Ectodermal cell (in vitro differentiated cells): ENCODE data around the gene TFF2.

Experiments
- H3K27ac ChIP-seq: 2 replicates; pipeline ENCODE4 v1.7.0; 2013; ENCODE audit warnings: mild to moderate bottlenecking, low read depth, low read length; ENCODE audit not compliant: insufficient read depth, poor library complexity, severe bottlenecking
- H3K27me3 ChIP-seq: 2 replicates; pipeline ENCODE4 v1.7.0; 2013; ENCODE audit warnings: mild to moderate bottlenecking, low read length; ENCODE audit not compliant: insufficient read depth, control insufficient read depth, poor library complexity, severe bottlenecking
- H3K36me3 ChIP-seq: one replicate; pipeline ENCODE4 v1.7.0; 2013; ENCODE audit warnings: low read length; ENCODE audit not compliant: control insufficient read depth, insufficient read depth
- H3K4me1 ChIP-seq: one replicate; pipeline ENCODE4 v1.7.0; 2013; ENCODE audit warnings: low read length; ENCODE audit not compliant: control insufficient read depth, insufficient read depth
- H3K4me3 ChIP-seq: 2 replicates; pipeline ENCODE4 v1.7.0; 2013; ENCODE audit warnings: low read depth, low read length, control low read depth; ENCODE audit not compliant: insufficient read depth
- H3K9me3 ChIP-seq: 2 replicates; pipeline ENCODE4 v1.7.0; 2013; ENCODE audit warnings: mild to moderate bottlenecking, low read length, moderate library complexity; ENCODE audit not compliant: control insufficient read depth
- whole genome bisulfite sequencing, 2 experiments: methylation state at CpG; one replicate each; pipeline ENCODE4 v1.1.7; 2013; ENCODE audit warnings: missing lambda C conversion rate in 2 of 2; 5-methylcytosine and 5-hydroxymethylcytosine counted together

The TFF2 gene

GRCh38 chr21:42299324-42300044, 51.3 kb downstream of the TFF2 start:
- WGBS, 2 experiments = 88% methylated on average over 20 of the region's 20 CpGs
- Histone ChIP-seq H3K27me3 (no peaks in the 10 kb centered on the region), H3K36me3 (no peaks in the 10 kb centered on the region), H3K9me3 (no peaks in the 10 kb centered on the region), H3K27ac (no peak overlapping the region), H3K4me1 (no peaks in the 10 kb centered on the region), H3K4me3 (no peak overlapping the region)

GRCh38 chr21:42298657-42299056, 52.1 kb downstream of the TFF2 start:
- 87 to 88% methylated on average over 5 of the region's 5 CpGs for WGBS, 2 experiments
- Histone ChIP-seq H3K27ac (no peak overlapping the region), H3K36me3 (no peaks in the 10 kb centered on the region), H3K9me3 (no peaks in the 10 kb centered on the region), H3K4me3 (no peak overlapping the region), H3K4me1 (no peaks in the 10 kb centered on the region), H3K27me3 (no peaks in the 10 kb centered on the region)

- no peaks in the 10 kb centered on the region for H3K9me3 ChIP-seq
- H3K4me3 ChIP-seq = no peak overlapping the region
- no peaks in the 10 kb centered on the region for H3K36me3 ChIP-seq
- 58 to 62% methylated on average over 6 of the region's 6 CpGs for WGBS, 2 experiments
- no peaks in the 10 kb centered on the region for H3K4me1 ChIP-seq
- no peak overlapping the region for H3K27ac ChIP-seq
- H3K27me3 ChIP-seq = no peaks in the 10 kb centered on the region
These were observed 52.6 kb downstream of the TFF2 start for GRCh38 chr21:42298237-42298636.

- H3K27ac ChIP-seq = no peak overlapping the region
- H3K4me1 ChIP-seq = no peaks in the 10 kb centered on the region
- 86 to 87% methylated on average over 9 of the region's 9 CpGs for WGBS, 2 experiments
- H3K4me3 ChIP-seq = no peak overlapping the region
- H3K36me3 ChIP-seq = no peaks in the 10 kb centered on the region
- no peaks in the 10 kb centered on the region for H3K9me3 ChIP-seq
- no peaks in the 10 kb centered on the region for H3K27me3 ChIP-seq
These were observed 53.4 kb downstream of the TFF2 start for GRCh38 chr21:42297377-42297776.

- no peaks in the 10 kb centered on the region for H3K4me1 ChIP-seq
- 92% methylated on average over 7 of the region's 7 CpGs for WGBS, 2 experiments
- H3K27ac ChIP-seq = no peak overlapping the region
- no peaks in the 10 kb centered on the region for H3K36me3 ChIP-seq
- H3K9me3 ChIP-seq = no peaks in the 10 kb centered on the region
- H3K4me3 ChIP-seq = no peak overlapping the region
- no peaks in the 10 kb centered on the region for H3K27me3 ChIP-seq
These were observed 54.3 kb downstream of the TFF2 start for GRCh38 chr21:42296501-42296900.
